ENCODE measurements around the gene ACADS.

Gene ACADS

DNA sequence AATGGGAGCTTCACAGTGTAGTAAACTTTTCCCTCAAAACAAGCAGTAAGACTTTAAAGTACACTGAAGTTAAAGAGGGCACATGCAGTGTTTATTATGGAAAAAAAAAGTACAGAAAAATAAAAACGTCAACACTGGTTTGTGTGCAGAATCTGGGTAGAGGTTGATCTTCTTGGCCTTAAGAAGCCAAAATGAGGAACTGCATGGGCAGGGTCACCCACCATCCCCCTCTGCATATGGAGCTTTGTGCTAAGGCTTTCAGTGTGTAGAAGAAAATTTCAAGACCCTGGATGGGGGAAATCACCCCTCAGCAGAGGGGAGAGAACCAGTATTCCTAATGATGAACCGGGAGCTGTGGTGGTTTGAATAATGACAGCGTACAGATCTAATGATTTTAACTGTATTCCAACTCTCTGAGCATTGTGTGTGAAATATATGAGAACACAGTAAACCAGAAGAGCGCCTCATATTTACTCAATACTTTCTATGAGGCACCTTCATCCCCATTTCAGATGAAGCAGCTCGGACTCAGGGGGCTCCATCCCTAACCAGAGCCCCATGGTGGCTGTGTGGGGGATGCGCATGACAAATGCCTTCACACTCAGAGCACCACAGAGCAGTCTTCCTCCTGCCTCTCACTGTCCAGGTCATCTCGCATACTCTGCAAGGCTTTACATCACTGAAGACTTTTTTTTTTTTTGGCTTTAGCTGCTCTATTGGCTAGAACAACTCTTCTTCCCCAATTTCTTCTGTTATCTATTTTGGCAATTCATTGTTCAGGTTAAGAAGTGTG, 33.4 kb downstream of the ACADS start:
- DNase-seq: no peak

DNA sequence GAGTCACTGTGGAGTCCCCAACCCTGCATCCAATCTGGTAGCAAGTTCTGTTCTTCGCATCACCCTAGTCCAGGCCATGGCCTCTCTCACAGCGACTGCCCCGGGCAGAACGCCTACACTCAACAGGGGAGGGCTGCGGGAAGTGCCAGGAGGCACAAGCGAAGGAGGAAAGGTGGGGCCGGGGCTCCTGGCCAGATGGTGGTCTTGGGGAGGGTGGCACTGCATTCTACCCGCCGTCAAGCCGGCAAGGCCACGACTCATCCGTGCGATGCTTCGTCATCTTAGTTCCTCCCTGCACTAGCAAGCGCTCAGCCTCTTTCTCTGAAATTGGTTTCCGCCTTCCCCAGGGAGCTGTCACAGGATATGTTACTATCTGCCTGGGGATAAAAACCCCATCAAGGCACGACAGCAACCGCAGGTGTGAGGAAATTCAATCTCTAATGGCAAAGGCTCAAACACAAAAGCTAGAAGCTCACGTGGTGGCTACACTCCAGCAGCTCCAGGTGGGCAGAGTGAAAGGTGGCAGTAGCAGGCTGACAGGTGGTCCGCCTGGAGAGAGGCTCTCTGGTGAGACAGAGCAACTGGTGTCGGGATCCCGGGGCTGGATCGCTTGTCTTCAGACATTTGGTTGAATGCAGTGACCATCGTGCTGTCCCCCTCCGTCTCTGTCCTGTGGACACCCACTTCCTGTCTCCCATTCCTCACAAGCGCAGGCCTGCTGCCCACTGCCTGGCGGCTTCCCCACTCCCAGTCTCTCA, 34.1 kb downstream of the ACADS start:
- no peak for DNase-seq

GRCh38 chr12:120760349-120761254, 35.0 kb downstream of the ACADS start:
- no peak for DNase-seq

DNA sequence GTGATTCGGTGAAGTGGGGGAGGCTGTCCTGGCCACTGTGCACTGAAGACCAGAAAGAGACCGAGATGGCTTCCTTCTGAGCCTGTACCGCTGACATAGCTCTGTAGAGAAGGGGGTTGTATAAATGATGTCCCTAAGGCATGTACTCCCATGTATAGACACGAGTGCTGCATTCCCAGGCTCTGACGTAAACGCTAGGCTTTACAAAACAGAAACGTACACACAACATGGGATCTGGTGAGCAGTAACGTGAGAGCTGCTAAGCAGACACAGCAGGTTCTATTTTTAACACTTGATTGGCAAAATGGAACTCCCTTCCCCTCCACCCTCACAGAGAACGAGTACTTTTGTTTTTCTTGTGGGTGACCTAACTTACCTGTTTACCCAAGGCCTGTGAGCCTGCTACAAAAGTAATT, 35.9 kb downstream of the ACADS start:
- peak; percentile 62 for DNase-seq

DNA sequence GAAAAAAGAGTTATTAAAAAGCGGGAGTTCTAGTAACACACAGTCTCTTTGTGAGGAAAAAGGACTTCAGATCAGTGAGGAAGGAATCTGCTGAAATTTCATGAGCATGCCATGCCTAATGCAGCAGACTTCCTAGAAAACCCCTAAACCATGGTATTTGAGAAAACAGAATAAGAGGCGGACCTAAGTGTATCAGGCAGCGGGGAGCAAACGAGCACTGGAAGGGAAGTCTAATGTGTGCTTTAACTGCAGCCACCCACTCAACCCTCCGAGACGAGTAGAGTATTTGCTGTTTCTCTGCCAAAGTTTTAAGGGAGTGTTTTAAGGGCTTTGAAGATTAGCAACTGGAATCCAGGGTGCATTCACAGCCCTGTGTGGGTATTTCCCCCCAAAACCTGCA, 36.5 kb downstream of the ACADS start:
- no peak for DNase-seq

GRCh38 chr12:120763250-120763649, 37.6 kb downstream of the ACADS start:
- DNase-seq: no peak

- DNase-seq: no peak
These were observed 39.2 kb downstream of the ACADS start for GRCh38 chr12:120764816-120765215.

- DNase-seq: no peak
These were observed 40.9 kb downstream of the ACADS start for GRCh38 chr12:120766566-120766965.

DNA sequence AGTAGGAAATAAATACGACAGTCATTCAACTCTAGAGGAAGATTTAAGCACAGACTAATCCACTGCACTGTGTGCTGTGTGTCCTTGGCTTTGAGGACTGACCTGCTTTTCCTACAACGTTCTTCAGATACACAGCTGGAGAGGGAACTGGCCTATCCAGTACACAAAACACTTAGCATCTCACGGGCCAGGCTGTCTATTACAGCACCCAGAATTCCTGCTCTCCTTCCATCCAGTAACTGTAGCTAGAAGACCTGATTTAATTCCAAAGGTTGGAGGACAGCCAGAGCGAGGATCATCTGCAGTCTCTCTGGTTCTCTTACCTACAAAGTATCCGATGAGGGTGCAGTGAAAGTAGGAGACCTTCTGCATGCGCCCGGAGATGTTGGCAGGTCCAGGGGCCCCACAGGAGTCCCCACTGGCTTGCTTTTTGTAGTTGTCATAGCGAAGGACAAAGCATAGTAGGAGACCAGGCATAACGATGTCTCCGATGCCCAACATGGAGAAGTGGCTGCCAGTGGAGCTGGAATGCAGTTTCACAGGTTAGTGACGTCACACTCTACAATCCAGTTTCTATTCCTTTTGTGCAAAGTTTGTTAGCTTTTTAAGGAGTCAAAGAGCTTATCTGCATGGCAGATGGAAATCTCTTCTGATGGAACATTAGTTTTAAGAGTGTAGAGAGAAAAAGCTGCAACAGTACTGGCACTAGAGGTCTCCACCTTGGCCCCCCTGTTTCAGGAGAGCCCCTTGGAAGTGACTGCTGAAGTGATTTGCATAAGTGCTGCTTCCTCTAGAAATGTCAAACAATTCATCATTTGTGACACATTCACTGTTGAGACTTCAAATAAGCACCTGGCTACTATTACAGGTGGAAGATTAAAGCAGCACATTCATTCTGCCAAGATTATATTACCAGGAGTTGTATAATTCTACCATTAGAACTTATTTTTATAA, 41.7 kb downstream of the ACADS start:
- DNase-seq: no peak

GRCh38 chr12:120771097-120771496, 45.5 kb downstream of the ACADS start:
- DNase-seq: peak; percentile 65

DNA sequence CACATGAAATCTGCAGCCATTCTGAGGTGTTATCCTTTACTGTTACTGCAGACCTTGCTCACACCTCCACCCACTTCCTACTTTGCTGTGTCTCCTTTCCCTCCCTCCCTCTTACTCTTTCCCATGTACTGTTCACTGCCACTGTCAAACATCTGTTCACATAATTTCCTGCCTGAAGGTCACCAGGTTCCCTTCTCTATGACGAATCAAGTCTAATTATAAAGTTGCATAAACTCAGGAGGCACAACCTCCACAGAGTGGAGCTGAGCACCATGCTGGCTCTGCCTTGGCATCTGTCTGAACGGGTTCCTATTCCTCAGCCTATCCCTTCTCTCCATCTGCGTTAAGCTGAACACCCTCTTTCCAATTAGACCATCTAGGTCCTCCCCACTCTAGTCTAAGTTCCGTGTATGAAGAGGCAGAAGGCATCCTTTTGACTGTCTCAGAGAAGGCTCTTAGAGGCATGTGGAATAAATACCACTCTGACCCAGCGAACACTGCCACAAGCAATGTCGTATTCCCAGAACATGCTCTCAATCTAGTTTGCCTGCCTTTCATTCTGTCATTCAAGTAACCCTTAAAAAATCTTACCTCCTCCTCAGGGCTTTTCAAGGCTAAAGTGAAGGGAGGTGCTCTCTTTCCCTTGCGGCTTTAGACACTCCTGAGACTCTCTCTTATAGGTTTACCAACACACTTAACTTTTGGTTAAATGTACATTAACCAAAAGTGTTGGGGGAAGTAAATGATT, 48.7 kb downstream of the ACADS start:
- no peak for DNase-seq

- DNase-seq: no peak
These were observed 50.4 kb downstream of the ACADS start for GRCh38 chr12:120775862-120776552.

GRCh38 chr12:120783197-120783596, 57.6 kb downstream of the ACADS start:
- no peak for DNase-seq

GRCh38 chr12:120784804-120785203, 59.2 kb downstream of the ACADS start:
- no peak for DNase-seq

DNA sequence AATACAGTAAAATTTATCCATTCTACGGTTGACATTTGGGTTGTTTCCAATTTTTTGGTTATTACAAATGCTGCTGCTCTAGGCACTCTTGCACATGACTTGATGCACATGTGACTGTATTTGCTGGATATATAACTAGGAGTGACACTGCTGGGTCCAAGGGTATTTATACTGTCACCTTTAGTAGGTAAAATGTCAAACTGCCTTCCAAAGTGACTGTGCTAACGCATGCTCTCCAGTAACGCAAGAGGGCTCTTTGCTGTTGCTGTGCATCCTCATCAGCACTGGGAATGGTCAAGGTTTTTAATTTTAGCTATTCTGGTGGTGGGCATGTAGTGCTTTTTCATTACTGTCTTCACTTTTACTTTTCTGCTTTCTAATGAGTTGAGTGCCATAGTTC, 62.3 kb downstream of the ACADS start:
- DNase-seq: no peak
